Activated naive CD4-positive, alpha-beta T cell treated with anti-CD3 and anti-CD28 coated beads, Interleukin-2, amount 50 U/mL, for 24 hours (primary cell): ENCODE measurements around the gene TAMALIN.

Experiments used
- H3K27ac Mint-ChIP-seq: one replicate; pipeline ENCODE4 v1.8.0; 2021; ENCODE audit warnings: mild to moderate bottlenecking, mixed read lengths
- H3K27me3 Mint-ChIP-seq: one replicate; pipeline ENCODE4 v1.8.0; 2021; ENCODE audit warnings: mixed read lengths
- H3K36me3 Mint-ChIP-seq: one replicate; pipeline ENCODE4 v1.8.0; 2021; ENCODE audit warnings: mixed read lengths
- H3K4me1 Mint-ChIP-seq: one replicate; pipeline ENCODE4 v1.8.0; 2021; ENCODE audit warnings: mixed read lengths
- H3K4me3 Mint-ChIP-seq: one replicate; pipeline ENCODE4 v1.8.0; 2021; ENCODE audit warnings: mild to moderate bottlenecking, mixed read lengths
- H3K9me3 Mint-ChIP-seq: one replicate; pipeline ENCODE4 v1.8.0; 2021; ENCODE audit warnings: mixed read lengths

Gene TAMALIN

GRCh38 chr12:52004042-52004648 is 2.6 kb upstream of the TAMALIN start:
- H3K9me3 Mint-ChIP-seq = no peaks in the 10 kb centered on the region
- H3K4me1 Mint-ChIP-seq = peaks cover 23% of the 10 kb centered on the region
- no peaks in the 10 kb centered on the region for H3K27me3 Mint-ChIP-seq
- H3K27ac Mint-ChIP-seq = no peak overlapping the region
- no peak overlapping the region for H3K4me3 Mint-ChIP-seq
- H3K36me3 Mint-ChIP-seq = no peaks in the 10 kb centered on the region

DNA sequence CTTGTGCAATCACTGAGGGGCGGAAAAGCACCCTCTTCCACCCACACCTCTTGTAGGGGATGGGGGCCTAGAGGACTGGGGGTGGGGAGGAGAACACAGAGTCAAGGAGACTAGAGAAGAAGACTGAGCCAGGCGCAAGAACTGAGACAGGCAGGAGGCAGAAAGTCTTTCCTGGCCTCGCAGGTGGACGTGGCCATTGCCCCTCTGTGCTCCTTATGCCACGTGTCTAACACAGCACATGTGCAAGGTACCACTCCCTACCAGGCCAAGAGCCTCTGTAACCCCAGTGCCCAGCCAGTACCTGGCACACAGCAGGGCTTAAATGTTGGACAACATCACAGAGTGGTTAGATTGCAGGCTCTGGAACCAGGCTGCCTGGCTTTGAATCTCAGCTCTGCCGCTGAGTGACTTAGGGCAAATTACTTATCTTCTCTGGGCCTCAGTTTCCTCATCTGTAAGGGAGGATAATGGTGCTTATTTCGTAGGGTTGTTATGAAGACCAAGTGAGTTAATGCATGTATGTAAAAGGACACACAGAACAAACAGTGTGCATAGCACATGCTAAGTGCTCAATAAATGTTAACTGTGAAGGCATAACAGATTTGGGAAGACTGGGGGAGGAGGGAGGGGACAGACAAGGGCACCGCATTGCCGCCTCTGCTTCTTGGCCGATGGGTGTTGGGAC is 1.4 kb upstream of the TAMALIN start:
- no peaks in the 10 kb centered on the region for H3K27me3 Mint-ChIP-seq
- no peaks in the 10 kb centered on the region for H3K9me3 Mint-ChIP-seq
- H3K4me1 Mint-ChIP-seq = peaks cover 23% of the 10 kb centered on the region
- no peaks in the 10 kb centered on the region for H3K36me3 Mint-ChIP-seq
- H3K27ac Mint-ChIP-seq = peak overlapping the region; percentile 26
- peak overlapping the region; percentile 83 for H3K4me3 Mint-ChIP-seq

DNA sequence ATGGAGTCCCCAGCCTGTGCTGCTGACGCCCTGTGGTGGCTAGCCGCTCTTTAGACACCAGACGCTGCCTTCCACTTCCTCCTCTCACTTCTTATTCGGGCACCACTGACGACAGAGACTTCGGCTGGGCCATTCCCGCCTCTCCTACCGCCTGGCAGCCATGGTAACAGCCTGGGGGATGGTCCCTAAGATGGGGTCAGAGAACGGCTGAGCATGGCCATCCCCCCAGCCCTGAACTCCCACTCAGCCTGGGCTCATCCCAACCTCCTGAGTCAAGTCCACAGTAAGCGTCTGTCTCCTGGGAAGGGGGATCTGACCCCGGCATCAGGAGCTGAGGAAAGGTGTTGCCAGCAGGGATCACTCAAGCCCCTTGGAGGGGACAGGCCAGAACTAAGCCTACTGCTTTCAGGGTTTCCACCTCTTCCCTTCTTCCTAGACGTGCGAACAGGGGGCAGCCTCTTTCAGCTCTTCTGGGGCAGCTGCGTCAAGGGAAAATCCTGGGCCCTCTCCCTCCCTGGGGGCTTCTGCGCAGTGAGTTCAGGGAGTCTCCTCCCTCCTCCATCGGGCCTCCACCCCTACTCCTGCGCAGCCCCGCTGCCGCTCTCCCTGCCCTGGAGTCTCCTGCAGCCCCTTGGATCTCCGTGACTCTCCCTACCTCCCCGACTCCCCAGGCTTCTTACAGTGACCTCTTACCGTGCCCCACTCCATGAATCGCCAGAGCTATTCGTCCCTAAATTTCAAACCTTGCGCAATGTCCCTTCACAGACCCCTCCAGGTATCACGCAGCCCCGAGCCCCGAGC is 643 bp upstream of the TAMALIN start:
- H3K9me3 Mint-ChIP-seq = no peaks in the 10 kb centered on the region
- peak overlapping the region; percentile 83 for H3K4me3 Mint-ChIP-seq
- no peaks in the 10 kb centered on the region for H3K27me3 Mint-ChIP-seq
- H3K27ac Mint-ChIP-seq = peak overlapping the region; percentile 65
- H3K4me1 Mint-ChIP-seq = peaks cover 23% of the 10 kb centered on the region
- H3K36me3 Mint-ChIP-seq = peaks cover under 1% of the 10 kb centered on the region

GRCh38 chr12:52007158-52007921 is 594 bp downstream of the TAMALIN start:
- Mint-ChIP-seq H3K4me1 (peaks cover 23% of the 10 kb centered on the region), H3K27ac (peak overlapping the region; percentile 88), H3K4me3 (peak overlapping the region; percentile 90), H3K9me3 (no peaks in the 10 kb centered on the region), H3K27me3 (no peaks in the 10 kb centered on the region), H3K36me3 (peaks cover 4% of the 10 kb centered on the region)

GRCh38 chr12:52007982-52008510 is 1.3 kb downstream of the TAMALIN start:
- peak overlapping the region; percentile 90 for H3K4me3 Mint-ChIP-seq
- H3K27ac Mint-ChIP-seq = peak overlapping the region; percentile 51
- H3K9me3 Mint-ChIP-seq = no peaks in the 10 kb centered on the region
- H3K4me1 Mint-ChIP-seq = peaks cover 23% of the 10 kb centered on the region
- H3K27me3 Mint-ChIP-seq = no peaks in the 10 kb centered on the region
- H3K36me3 Mint-ChIP-seq = peaks cover 4% of the 10 kb centered on the region

DNA sequence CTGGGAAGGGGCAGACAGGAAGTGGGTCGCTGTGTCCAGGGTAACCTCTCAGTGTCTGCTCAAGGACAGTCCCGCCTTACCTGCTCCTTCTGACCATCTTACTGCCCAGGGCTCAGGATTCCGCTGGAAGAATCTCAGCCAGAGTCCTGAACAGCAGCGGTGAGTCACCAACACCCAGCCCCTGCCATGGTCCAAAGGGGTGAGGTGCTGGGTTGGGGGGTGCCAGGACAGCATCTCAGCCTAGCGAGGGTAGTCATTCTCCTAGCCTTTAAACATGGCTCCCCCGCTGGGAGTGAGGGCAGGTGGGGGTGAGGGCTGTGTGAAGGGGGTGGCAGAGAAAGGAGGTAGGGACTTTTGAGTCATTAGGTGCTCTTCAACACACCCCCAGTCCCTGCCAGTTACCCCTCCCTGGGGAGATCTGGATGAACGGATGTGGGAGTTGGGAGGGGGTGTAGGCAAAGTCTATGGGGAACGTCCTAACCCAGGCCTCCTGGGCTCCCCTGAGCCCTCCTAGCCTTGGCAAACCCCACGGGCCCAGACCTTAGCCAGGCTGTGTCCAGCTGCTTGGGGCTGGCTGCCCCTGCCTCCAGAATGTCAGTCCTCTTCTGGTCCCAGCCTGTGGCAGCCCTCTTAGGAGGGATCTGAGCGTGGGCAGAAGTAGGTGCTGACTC is 2.5 kb downstream of the TAMALIN start:
- H3K4me1 Mint-ChIP-seq = peaks cover 23% of the 10 kb centered on the region
- peak overlapping the region; percentile 90 for H3K4me3 Mint-ChIP-seq
- H3K36me3 Mint-ChIP-seq = peaks cover 6% of the 10 kb centered on the region
- H3K27ac Mint-ChIP-seq = no peak overlapping the region
- H3K9me3 Mint-ChIP-seq = no peaks in the 10 kb centered on the region
- H3K27me3 Mint-ChIP-seq = no peaks in the 10 kb centered on the region

DNA sequence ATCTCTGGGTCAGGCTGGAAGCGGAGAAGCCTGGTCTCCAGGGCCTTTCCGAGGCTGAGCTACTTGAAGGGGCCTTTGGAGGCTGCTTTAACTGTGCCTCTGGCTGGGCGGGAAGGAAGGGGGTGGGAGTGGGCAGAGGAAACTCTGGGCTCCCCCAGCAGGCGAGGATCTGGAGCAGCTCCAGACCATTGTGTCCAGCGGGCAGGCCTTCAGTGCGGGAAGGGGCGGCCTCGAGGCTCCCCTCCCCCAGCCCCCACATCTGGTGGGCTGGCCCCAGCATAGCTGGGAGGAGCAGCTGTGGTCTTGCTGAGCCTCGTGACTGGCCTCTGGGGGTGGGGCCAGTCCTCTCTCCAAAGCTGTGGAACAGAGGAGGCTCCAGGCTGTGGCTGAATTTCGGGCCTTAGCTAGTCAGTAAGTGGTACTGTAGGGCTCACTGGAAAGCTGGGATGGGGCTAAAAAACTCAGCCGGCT is 3.4 kb downstream of the TAMALIN start:
- no peaks in the 10 kb centered on the region for H3K9me3 Mint-ChIP-seq
- H3K27me3 Mint-ChIP-seq = no peaks in the 10 kb centered on the region
- H3K4me3 Mint-ChIP-seq = no peak overlapping the region
- H3K36me3 Mint-ChIP-seq = peaks cover 6% of the 10 kb centered on the region
- H3K27ac Mint-ChIP-seq = no peak overlapping the region
- H3K4me1 Mint-ChIP-seq = peaks cover 23% of the 10 kb centered on the region

DNA sequence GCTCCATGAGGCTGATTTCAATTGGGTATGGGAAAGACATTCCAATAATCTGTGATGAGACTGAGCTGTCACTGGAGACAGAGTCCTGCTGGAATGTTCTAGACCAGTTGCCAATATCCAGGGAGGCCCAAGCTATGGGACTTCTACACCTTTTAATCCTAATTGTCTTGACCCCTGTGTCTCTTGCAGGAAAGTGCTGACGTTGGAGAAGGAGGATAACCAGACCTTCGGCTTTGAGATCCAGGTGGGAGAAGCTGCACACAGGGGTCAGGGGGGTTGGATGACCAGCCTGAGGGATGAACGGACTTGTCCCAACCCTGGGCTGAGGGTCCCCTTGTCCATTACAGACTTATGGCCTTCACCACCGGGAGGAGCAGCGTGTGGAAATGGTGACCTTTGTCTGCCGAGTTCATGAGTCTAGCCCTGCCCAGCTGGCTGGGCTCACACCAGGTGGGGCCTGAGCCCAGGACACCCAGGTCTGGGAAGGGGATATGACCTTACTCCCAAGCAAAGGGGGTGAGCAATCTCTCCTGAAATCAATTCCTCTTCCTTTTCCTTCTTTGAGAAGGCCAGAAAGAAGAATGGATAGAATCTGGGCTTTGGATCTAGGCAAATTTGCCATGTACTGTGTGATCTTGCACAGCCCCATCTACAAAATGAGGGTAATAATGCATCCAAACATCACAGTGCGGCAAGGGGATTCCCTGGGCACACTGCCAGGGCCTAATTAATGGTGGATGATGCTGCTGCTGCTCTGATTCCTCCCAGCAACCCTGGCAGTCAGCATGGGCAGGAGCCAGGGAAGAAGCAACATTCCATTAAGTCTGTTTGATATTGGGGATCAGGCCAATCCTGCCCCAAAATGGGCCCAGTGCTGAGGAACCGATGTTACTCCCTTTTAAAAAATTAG is 4.2 kb downstream of the TAMALIN start:
- Mint-ChIP-seq H3K36me3 (peaks cover 6% of the 10 kb centered on the region), H3K4me1 (peaks cover 16% of the 10 kb centered on the region), H3K27ac (no peak overlapping the region), H3K9me3 (no peaks in the 10 kb centered on the region), H3K4me3 (no peak overlapping the region), H3K27me3 (no peaks in the 10 kb centered on the region)

- Mint-ChIP-seq H3K36me3 (peaks cover 6% of the 10 kb centered on the region), H3K27ac (no peak overlapping the region), H3K9me3 (no peaks in the 10 kb centered on the region), H3K27me3 (no peaks in the 10 kb centered on the region), H3K4me3 (no peak overlapping the region), H3K4me1 (peaks cover 11% of the 10 kb centered on the region)
Measured at GRCh38 chr12:52011602-52012214, 5.0 kb downstream of the TAMALIN start.

GRCh38 chr12:52013626-52014310 is 7.0 kb downstream of the TAMALIN start:
- Mint-ChIP-seq H3K4me1 (peaks cover 2% of the 10 kb centered on the region), H3K4me3 (no peak overlapping the region), H3K36me3 (peaks cover 6% of the 10 kb centered on the region), H3K27ac (no peak overlapping the region), H3K27me3 (no peaks in the 10 kb centered on the region), H3K9me3 (no peaks in the 10 kb centered on the region)

GRCh38 chr12:52014567-52015530 is 8.1 kb downstream of the TAMALIN start:
- Mint-ChIP-seq H3K4me3 (no peak overlapping the region), H3K27me3 (no peaks in the 10 kb centered on the region), H3K4me1 (no peaks in the 10 kb centered on the region), H3K9me3 (no peaks in the 10 kb centered on the region), H3K36me3 (peaks cover 6% of the 10 kb centered on the region), H3K27ac (no peak overlapping the region)

DNA sequence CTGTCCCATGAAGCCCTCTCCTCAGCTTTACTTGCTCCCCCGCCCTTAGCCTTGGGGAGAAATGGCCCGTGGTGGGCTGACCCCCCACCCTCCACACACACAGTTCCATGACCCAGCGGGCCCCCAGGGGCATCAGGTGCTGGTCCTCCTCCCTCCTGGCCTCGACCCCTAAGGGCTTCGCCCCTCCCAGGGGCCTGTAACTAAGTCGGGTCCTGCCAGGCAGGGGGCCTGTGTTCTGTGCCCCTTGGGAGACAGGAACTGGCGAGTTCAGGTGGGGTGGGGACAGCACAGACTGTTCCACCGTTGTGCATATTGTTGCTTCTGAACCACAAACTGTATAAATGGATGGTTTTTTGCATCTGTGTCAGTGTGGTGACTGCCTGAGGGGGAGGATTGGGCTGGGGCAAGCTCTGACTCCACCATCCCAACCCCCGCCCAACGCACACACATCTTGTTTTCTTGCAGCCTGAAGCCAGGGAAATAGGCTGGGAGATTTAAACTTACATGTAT is 8.8 kb downstream of the TAMALIN start:
- H3K27ac Mint-ChIP-seq = no peak overlapping the region
- no peaks in the 10 kb centered on the region for H3K9me3 Mint-ChIP-seq
- H3K36me3 Mint-ChIP-seq = peaks cover 6% of the 10 kb centered on the region
- H3K4me3 Mint-ChIP-seq = no peak overlapping the region
- H3K27me3 Mint-ChIP-seq = no peaks in the 10 kb centered on the region
- peaks cover 7% of the 10 kb centered on the region for H3K4me1 Mint-ChIP-seq
